SU-DHL-6 (cell line): ENCODE results near the gene AKNA.

Source experiments
- EZH2phosphoT487 ChIP-seq: fragments of 200-600 bp; sonication (generic), shearing (Covaris generic); conservative IDR thresholded peaks from 2 replicates; pipeline ENCODE4 v1.6.1; 2018; ENCODE audit warnings: mild to moderate bottlenecking, antibody characterized with exemption, low read length, moderate library complexity, mixed read lengths
- TF ChIP-seq, protein P1 (sequence below): fragments of 200-600 bp; sonication (generic); IDR thresholded peaks from one replicate; pipeline ENCODE4 v1.5.1; 2017; ENCODE audit warnings: antibody characterized with exemption, mild to moderate bottlenecking, low read length, moderate library complexity; ENCODE audit not compliant: insufficient read depth, poor library complexity, severe bottlenecking

DNA sequence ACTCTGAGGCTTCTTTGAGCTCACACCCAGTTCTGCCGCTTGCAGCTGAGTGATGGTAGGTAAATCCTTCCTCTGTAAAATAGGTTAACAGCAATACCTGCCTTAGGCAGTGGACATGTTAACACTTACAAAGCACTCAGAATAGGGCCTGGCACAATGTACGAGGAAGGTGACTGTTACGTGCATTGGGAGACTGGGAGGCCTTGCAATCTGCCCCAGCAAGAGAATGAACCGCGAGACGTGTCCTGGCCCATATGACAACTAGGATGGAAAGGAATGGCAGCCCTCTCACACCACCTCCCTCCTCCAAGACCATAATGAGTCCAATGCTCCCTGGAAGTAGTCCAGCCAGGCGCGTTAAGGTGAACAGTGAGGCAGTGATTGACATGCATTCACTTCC, 23.1 kb upstream of the AKNA start:
- TF ChIP-seq, protein P1, sequence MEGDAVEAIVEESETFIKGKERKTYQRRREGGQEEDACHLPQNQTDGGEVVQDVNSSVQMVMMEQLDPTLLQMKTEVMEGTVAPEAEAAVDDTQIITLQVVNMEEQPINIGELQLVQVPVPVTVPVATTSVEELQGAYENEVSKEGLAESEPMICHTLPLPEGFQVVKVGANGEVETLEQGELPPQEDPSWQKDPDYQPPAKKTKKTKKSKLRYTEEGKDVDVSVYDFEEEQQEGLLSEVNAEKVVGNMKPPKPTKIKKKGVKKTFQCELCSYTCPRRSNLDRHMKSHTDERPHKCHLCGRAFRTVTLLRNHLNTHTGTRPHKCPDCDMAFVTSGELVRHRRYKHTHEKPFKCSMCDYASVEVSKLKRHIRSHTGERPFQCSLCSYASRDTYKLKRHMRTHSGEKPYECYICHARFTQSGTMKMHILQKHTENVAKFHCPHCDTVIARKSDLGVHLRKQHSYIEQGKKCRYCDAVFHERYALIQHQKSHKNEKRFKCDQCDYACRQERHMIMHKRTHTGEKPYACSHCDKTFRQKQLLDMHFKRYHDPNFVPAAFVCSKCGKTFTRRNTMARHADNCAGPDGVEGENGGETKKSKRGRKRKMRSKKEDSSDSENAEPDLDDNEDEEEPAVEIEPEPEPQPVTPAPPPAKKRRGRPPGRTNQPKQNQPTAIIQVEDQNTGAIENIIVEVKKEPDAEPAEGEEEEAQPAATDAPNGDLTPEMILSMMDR: no peak
- TF ChIP-seq EZH2phosphoT487: no peak
